Adipose tissue (tissue), 3 donors: ENCODE data around the gene UXS1. TPM values are rescaled to one million over a fixed set of nuclear protein-coding genes. Genes with fewer than 3 reads are reported as not detected.

Experiments
- H3K27ac ChIP-seq: one replicate; pipeline ENCODE4 v1.5.1; 2013; ENCODE audit warnings: low read depth, low read length
- WGBS, 3 donors: extraction: QIAGEN DNeasy Blood & Tissue Kit; methylation state at CpG; one replicate each; pipeline ENCODE4 v1.1.7; 2013; 5-methylcytosine and 5-hydroxymethylcytosine counted together
- polyA plus RNA-seq, 3 donors: library from polyadenylated mRNA; stranded (reverse); fragments of 200-250 nt; gene quantifications; one replicate each; pipeline ENCODE4 v1.2.3, GENCODE V29; 2013
- donor health status: healthy with polysubstance abuse.
- donor health status: Bipolar disorder and iron deficiency.
- donor health status: healthy.

UXS1 gene
- polyA plus RNA-seq, 3 donors: 9.0 to 16.5 (median 10.0) TPM

DNA sequence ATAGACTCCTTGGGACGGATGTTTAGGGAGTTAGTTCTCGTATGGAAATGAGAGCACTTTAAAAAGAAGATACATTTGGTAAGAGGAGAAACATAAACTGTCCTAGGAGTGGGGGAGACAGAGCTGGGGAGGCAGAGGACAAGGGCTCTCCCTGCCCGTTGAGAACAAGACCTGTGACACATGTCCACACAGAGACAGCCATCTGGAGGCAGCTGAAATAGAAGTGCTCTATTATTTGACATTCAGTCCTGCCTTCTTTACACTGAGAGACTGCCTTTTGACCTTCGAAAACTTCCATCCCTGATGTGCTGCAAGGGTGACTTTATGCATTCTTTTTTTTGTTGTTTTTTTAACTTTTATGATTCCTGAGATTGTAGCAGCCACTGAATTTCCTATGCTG is 150.1 kb downstream of the UXS1 start:
- WGBS, 3 donors: 54 to 80% (median 80%) methylated on average over 4 of the region's 4 CpGs

More for the DNA sequence above, 150.1 kb downstream of the UXS1 start:
- no peak overlapping the region for H3K27ac ChIP-seq
